Right ventricle myocardium inferior (tissue), 1 donor: ENCODE results near the gene PAFAH1B1. TPM values are rescaled to one million over a fixed set of nuclear protein-coding genes. Genes with fewer than 3 reads are reported as not detected.
A peak's percentile ranks its signal among the peaks of the same experiment; 100 is the strongest.

Experiments used
- ATAC-seq: fragments of 200-7000 bp; cut with Tn5 transposase; one replicate; pipeline ENCODE4 v1.9.1; 2020; ENCODE audit warnings: mild to moderate bottlenecking, moderate library complexity
- DNase-seq: peaks from one replicate; pipeline ENCODE4 v3.0.0; 2021; ENCODE audit errors: missing footprints
- intact Hi-C: fragments of 100-400 bp; cut with DNase I; formaldehyde crosslinking; loops from one replicate; pipeline ENCODE4 v1.11.0; 2022
- microRNA-seq: library from miRNA; unstranded; fragments of <30 nt; microRNA quantifications from one replicate; pipeline ENCODE4 v1.2.0, GENCODE V29; 2020
- total RNA-seq: library from RNA; stranded (reverse); fragmentation: NEBNext Ultra II Directional; extraction: Animal tissue kit (Norgen Biotek cat#: 25700); gene quantifications from one replicate; pipeline ENCODE4 v1.2.1, GENCODE V29; 2021
- donor health status: DM: no; HTN: yes; CAD: no; lungs with severe emphysema.

The PAFAH1B1 gene
- total RNA-seq, 1 donor from 2014 or later: 115 TPM

- peak; percentile 18 for DNase-seq
- intact Hi-C loops: no loop called here
- no peak for ATAC-seq
Observed at GRCh38 chr17:2722611-2723010, 129.2 kb downstream of the PAFAH1B1 start.

GRCh38 chr17:2723505-2723996, 130.1 kb downstream of the PAFAH1B1 start:
- intact Hi-C loops: no loop called here
- DNase-seq (no peak), ATAC-seq (no peak)

GRCh38 chr17:2723997-2724783, 130.7 kb downstream of the PAFAH1B1 start:
- ATAC-seq: peak; percentile 30
- DNase-seq: peak; percentile 52
- intact Hi-C loops: no loop called here

- ATAC-seq (peak; percentile 45), DNase-seq (no peak)
- intact Hi-C loops: no loop called here
Observed at GRCh38 chr17:2724784-2725164, 131.3 kb downstream of the PAFAH1B1 start.

- intact Hi-C loops: no loop called here
- DNase-seq (no peak), ATAC-seq (no peak)
Observed at GRCh38 chr17:2730764-2731353, 137.4 kb downstream of the PAFAH1B1 start.

GRCh38 chr17:2731807-2732206, 138.4 kb downstream of the PAFAH1B1 start:
- ATAC-seq (no peak), DNase-seq (no peak)
- intact Hi-C loops: no loop called here

- ATAC-seq (no peak), DNase-seq (no peak)
- intact Hi-C loops: no loop called here
Observed at GRCh38 chr17:2734939-2735338, 141.5 kb downstream of the PAFAH1B1 start.

Small RNAs within 50 kb of the gene (microRNA-seq; reads per million reads assigned to microRNA genes)
- not detected for gene MIR6776

Other genes with a start within 250 kb of the PAFAH1B1 start
- 10.9 TPM for gene MNT, start 192.6 kb upstream of the PAFAH1B1 start, total RNA-seq
- gene METTL16, start 81.8 kb upstream of the PAFAH1B1 start, total RNA-seq: 20.1 TPM
- gene CLUH, start 118.1 kb downstream of the PAFAH1B1 start, total RNA-seq: 180 TPM
- 0.16 TPM for gene CCDC92B, start 156.0 kb downstream of the PAFAH1B1 start, total RNA-seq
- gene RAP1GAP2, start 202.8 kb downstream of the PAFAH1B1 start, total RNA-seq: 57.2 TPM